GM12864 (cell line): ENCODE results near the gene DGKD.
A peak's percentile ranks its signal among the peaks of the same experiment; 100 is the strongest.

Source experiments
- DNase-seq: peaks from one replicate; pipeline ENCODE4 v3.0.0-alpha.2; 2011; ENCODE audit warnings: low read depth
- H3K4me3 ChIP-seq: 2 replicates; pipeline ENCODE4 v1.5.1; 2011; ENCODE audit warnings: mild to moderate bottlenecking, low read depth, low read length, control low read depth
- TF ChIP-seq, protein P1 (sequence below): IDR thresholded peaks from 2 replicates; pipeline ENCODE4 v1.5.1; 2011; ENCODE audit warnings: low read depth, mild to moderate bottlenecking, moderate library complexity, low read length, control low read depth, inconsistent platforms; ENCODE audit errors: missing control alignments

The DGKD gene

DNA sequence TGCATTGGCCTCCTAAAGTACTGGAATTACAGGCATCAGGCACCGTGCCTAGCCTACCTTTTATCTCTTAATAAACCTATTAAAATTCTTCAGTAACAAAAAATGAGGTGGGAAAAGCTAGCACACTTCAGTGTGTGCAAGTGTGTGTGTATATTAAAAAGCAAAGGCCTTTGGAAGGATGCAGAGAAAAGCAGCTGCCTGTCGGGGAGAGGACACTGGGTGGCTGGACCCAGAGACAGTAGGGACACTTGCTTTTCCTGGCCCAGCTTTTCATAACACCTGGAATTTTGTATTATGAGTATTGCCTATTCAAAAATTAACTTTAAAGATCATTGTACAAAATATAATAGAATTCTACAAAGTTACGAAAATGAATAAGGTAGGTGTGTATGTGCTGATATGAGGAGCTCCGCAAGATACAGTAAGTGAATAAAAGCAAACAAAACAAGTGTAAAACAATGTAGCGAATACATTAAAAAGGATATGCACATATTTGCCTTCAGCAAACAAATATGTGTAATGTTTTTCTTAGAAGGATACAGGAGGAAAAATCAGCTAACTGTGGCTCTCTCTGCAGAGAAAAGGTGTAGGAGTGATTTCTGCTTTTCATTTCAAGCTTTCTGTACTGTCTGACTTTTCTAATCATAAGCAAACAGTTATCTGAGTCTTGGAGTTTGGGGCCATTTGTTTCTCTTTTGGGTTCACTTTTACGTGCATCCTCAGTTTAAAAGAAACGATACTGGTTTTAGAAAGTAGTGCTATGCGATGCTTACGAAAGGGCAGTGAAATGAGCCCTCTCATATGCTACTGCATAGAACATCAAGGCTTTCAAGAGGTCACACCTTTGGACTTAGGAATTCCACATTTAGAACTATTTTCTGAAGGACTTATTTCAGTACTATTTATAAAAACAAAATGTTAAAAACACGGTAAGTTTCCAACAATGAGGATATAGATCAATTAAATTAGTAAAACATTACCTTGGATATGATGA lies 141.5 kb downstream of the DGKD start:
- no peak for DNase-seq
- TF ChIP-seq, protein P1, sequence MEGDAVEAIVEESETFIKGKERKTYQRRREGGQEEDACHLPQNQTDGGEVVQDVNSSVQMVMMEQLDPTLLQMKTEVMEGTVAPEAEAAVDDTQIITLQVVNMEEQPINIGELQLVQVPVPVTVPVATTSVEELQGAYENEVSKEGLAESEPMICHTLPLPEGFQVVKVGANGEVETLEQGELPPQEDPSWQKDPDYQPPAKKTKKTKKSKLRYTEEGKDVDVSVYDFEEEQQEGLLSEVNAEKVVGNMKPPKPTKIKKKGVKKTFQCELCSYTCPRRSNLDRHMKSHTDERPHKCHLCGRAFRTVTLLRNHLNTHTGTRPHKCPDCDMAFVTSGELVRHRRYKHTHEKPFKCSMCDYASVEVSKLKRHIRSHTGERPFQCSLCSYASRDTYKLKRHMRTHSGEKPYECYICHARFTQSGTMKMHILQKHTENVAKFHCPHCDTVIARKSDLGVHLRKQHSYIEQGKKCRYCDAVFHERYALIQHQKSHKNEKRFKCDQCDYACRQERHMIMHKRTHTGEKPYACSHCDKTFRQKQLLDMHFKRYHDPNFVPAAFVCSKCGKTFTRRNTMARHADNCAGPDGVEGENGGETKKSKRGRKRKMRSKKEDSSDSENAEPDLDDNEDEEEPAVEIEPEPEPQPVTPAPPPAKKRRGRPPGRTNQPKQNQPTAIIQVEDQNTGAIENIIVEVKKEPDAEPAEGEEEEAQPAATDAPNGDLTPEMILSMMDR: no peak
- no peak overlapping the region for H3K4me3 ChIP-seq

DNA sequence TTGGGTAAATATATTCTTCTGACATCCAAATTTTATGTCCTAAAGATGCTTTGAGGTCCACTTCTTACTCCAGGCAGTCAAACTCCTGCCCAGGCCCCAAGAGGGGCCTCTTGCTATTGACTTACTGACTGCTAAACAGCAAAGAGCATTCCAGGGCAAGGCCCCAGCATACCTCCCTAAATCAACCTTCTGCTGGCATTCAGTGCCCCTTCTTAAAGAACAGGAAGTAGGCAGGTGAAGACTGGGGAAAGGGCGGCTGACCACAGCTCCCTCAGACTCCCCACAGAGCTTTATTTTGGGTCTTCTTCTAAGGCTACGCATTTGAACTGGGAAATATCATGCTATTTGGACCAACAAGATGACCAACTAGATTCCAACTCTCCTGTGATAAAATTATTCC lies 143.4 kb downstream of the DGKD start:
- TF ChIP-seq, protein P1: no peak
- no peak overlapping the region for H3K4me3 ChIP-seq
- DNase-seq: no peak

DNA sequence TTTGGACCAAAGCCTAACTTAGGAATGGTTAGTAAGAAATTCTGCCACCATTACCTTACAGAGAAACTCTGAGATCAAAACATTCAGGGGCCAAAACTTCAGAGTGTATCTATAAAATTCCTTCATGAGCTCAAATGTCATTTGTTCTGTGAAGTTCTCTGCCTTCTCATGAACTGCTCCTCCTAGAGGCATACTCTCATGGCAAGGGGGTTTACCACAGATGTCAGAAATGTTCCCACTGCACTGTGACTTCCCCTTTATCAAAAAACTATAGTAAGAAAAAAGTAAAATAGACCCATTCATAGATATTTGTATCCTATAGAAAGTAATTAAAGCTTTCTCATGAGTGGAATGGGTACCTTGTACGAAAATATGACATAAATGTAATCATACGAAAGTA lies 143.8 kb downstream of the DGKD start:
- no peak for DNase-seq
- TF ChIP-seq, protein P1: no peak
- no peak overlapping the region for H3K4me3 ChIP-seq

DNA sequence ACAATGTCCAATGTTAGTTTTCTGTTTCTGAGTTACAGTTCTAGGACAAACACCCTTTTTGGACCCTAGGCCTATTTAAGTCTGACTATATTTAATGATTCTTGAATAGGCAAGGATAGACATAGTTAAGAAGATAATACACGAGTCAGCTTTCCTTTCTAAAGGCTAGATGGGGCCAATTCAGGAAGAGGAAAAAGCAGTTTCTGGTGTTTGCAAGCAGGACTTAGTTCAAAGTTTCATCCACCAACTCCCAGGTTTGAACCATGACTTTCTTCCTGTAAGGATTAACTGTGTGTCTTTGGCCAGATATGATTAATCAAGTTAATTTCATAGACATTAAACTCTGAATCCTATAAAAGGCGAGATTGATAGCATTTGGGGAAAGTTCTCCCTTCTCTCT lies 145.6 kb downstream of the DGKD start:
- no peak overlapping the region for H3K4me3 ChIP-seq
- DNase-seq: no peak
- TF ChIP-seq, protein P1: no peak

DNA sequence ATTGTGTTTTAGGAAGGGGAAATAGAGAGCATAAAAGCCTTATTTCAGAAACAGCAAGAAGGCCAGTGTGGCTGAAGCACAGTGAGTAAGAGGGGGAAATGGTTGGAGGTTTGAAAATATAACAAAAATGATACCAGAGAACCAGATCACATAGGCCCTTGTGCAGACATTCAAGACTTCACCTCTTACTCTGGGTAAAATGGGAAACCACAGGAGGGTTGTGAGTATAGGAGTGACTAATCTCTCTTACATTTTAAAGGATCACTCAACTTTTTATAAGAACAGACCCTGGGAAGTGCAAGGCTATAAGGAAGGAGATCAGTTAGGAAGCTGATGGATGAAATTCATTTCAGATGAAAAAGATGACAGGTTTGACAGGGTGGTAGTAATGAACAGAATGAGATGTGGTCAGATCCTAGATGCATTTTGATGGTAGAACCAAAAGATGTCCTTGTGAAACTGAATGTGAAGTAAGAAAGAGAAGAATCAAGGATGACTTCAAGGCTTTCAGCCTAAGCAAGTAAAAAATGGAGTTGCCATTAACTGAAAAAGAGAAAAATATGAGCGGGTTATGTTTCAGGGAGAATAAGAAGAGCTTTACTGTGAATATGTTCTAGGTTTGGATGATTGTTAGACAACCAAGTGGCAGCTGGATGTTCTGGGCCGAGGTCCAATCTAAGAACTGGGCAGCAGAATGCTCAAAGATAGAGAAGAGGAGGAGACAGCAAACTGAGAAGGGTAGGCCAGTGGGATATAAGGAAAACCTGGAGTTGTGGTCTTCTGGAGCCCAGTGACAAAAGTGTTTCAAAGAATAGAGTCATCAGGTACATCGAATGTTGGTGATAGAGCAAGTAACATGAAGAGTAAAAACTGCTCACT lies 147.1 kb downstream of the DGKD start:
- TF ChIP-seq, protein P1: no peak
- no peak overlapping the region for H3K4me3 ChIP-seq
- DNase-seq: peak; percentile 33

DNA sequence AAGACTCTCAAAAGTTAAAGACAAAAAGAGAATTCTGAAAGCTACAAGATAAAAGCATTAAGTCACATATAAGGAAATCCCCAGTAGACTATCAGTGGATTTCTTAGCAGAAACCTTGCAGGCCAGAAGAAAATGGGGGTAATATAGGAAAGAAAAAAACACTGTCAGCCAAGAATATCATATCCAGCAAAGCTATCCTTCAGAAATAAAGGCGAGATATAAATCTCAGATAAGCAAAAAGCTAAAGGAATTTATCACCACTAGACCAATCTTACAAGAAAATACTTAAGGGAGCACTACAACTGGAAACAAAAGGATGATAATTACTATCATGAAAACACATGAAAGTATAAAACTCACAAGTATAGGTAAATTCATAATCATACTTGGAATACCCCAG lies 149.2 kb downstream of the DGKD start:
- TF ChIP-seq, protein P1: no peak
- no peak for DNase-seq
- no peak overlapping the region for H3K4me3 ChIP-seq
